Astrocyte of the cerebellum (primary cell): ENCODE measurements around the gene ACOX2.

Experiments used
- DNase-seq: peaks from one replicate; pipeline ENCODE4 v3.0.0-alpha.2; 2011; ENCODE audit warnings: low read depth
- H3K4me3 ChIP-seq: 2 replicates; pipeline ENCODE4 v1.5.1; 2011; ENCODE audit warnings: mild to moderate bottlenecking, low read depth, low read length, moderate library complexity
- in situ Hi-C: cut with HindIII; loops from 2 replicates; pipeline ENCODE4 v1.10.0; 2017; ENCODE audit warnings: low sequenced_read_pairs
- TF ChIP-seq, protein P1 (sequence below): IDR thresholded peaks from 2 replicates; pipeline ENCODE4 v1.5.1; 2012; ENCODE audit warnings: low read length, low read depth, moderate library complexity, mild to moderate bottlenecking; ENCODE audit errors: missing control alignments

Gene ACOX2

DNA sequence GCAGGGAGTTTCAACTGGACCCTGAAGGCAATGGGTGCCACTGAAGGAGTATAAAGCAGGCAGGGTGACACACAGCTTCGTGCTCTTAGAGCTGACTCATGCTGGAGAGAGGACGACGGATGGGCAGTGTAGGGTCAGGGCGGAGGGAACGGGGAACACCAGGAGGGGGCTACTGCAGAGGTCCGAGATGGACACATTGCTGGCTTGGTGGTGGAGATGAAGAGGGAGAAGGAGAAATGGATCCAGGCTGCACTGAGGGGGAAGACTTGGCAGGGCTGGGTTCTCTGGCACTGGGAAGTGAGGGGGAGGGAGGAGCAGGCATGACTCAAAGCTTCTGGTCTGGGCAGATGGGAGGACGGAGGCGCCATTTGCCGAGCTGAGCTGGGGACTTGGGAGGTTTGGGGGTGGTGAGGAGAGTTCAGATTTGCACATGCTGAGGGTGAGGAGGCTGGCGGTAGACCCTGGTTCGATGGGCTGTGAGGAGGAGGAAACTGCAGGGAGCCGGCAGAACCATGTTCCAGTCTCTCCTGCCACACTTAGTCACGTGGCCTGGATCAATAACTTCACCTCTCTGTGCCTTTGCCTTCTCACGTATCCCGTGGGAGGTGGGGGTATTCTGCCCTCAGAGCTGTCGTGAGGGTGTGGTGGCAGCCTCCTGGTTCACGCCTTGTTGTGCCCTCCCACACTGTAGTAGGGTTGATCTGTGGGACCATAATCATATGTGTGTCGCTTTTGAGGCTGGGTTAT is 49.7 kb downstream of the ACOX2 start:
- H3K4me3 ChIP-seq = no peak overlapping the region
- in situ Hi-C loops = no loop called here
- TF ChIP-seq, protein P1, sequence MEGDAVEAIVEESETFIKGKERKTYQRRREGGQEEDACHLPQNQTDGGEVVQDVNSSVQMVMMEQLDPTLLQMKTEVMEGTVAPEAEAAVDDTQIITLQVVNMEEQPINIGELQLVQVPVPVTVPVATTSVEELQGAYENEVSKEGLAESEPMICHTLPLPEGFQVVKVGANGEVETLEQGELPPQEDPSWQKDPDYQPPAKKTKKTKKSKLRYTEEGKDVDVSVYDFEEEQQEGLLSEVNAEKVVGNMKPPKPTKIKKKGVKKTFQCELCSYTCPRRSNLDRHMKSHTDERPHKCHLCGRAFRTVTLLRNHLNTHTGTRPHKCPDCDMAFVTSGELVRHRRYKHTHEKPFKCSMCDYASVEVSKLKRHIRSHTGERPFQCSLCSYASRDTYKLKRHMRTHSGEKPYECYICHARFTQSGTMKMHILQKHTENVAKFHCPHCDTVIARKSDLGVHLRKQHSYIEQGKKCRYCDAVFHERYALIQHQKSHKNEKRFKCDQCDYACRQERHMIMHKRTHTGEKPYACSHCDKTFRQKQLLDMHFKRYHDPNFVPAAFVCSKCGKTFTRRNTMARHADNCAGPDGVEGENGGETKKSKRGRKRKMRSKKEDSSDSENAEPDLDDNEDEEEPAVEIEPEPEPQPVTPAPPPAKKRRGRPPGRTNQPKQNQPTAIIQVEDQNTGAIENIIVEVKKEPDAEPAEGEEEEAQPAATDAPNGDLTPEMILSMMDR = no peak
- DNase-seq = no peak

DNA sequence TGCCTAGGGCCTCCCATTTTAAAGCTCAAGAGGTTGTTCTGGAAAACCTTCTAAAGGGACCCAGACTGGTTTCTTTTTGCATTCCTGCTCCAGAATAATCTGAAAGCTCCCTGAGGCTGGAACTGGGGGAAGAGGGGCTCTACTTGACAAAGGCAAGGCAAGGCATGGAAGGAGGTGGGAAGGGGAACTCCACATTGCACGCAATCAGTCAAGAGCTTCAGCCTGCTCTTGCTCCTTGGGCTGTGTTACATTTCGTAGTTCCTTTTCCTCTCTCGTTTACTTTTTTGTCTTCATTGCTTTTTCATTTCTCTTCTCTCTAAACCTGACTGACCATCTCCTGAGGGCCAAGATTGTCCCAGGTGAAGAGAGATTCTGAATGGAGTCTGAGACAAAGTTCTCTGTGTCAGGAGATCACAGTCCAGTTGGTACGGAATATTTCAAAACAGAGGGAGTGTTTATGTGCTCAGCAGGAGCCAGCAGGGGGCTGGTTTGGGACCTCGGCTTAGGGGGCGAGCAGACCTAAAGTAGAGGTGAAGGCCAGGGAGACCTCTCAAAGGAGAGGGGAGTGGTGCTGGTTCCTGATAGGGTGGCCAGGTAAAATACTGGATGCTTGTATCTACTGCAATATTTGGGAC is 51.1 kb downstream of the ACOX2 start:
- no peak for DNase-seq
- in situ Hi-C loops = no loop called here
- TF ChIP-seq, protein P1 = no peak
- H3K4me3 ChIP-seq = no peak overlapping the region

DNA sequence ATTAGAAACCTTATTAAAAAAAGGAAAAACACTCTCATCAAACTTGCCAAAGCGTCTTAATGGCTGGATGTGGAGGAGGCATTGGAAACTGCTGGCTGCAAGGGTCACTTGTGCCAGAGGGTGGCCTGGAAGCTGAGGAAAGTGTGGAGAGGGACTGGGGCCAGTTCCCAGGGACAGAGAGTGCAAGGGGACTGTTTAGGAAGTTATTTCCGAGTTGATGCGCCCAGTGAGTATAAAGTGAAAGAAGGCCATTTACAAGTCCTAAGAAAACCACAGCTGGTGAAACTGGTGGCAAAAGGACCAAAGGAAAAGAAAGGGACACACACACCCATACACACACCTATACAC is 52.3 kb downstream of the ACOX2 start:
- H3K4me3 ChIP-seq = no peak overlapping the region
- DNase-seq = no peak
- TF ChIP-seq, protein P1 = no peak
- in situ Hi-C loops = no loop called here

DNA sequence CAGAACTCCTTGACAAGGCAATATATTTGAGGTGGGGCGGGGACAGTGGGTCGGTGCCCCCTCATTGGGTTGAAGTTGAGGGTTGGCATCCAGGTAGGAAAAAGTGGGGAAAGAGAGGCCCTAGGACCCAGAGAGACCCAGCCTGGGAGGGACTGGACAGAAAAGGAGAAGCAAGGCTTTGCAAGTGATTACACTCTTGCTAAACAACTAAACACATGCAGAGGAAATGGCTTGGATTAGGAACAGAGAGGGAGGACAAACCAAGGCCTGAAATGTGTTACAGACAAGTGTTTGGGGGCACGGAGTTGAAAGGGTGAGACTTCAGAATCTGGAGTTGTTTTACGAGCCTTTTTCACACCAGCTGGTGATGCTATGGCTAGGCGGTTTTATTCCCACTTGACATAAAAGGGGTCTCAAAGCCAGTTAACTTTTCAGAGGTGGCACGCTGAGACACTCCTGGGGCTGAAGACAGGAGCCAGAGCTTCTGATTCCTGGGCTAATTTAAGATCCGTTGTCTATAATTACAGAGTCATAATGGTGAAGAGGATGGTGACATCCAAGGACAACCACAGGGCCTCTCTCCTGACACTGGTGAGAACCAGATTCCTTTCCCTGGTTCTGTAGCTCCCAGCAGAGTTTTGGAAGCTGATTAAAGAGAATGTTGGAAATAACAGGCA is 52.8 kb downstream of the ACOX2 start:
- DNase-seq = no peak
- TF ChIP-seq, protein P1 = no peak
- in situ Hi-C loops = no loop called here
- no peak overlapping the region for H3K4me3 ChIP-seq

DNA sequence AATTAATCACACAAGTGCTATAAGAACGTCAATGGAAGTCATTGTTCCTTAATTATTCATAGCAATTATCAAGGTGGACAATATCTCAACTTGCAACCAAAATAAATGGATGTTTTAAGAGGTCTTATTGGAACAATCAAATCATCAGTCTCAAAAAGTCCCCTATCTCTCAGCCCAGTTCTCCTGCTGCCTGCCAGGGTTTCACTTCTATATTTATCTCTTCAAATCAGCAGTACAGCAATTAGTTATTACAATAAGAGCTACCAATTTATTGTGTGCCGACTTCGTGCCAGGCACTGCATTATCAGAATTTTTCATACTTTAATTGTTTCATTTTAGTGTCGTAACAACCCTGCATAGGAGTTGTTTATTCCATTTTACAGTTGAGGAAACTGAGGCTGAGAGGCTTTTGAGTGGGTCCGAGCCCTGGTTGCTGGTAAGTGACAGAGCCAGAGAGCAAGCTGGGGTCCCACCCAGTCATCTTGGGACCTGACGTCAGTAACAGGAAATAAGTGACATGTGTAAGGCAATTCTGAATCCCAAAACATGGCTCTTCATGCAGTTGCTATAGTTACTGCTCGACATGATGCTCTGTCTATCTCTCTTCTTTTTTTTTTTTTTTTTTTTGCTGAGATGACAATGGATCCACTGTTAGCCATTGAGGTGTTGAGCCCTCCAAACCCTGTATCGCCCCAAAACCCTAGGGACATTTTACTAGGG is 53.9 kb downstream of the ACOX2 start:
- no peak for DNase-seq
- TF ChIP-seq, protein P1 = no peak
- no peak overlapping the region for H3K4me3 ChIP-seq
- in situ Hi-C loops = no loop called here

DNA sequence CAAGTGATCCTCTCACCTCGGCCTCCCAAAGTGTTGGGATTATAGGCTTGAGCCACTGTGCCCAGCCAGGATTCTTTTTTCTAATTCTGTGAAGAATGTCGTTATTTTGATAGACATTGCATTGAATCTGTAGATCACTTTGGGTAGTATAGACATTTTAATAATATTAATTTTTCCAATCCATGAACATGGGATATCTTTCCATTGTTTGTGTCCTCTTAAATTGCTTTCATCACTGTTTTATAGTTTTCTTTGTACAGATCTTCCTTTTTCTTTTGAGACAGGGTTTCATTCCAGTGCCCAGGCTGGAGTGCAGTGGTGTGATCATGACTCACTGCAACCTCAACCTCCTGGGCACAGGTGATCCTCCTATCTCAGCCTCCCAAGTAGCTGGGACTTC is 56.7 kb downstream of the ACOX2 start:
- H3K4me3 ChIP-seq = no peak overlapping the region
- TF ChIP-seq, protein P1 = no peak
- no peak for DNase-seq
- in situ Hi-C loops = no loop called here
